ENCODE results near the gene MEF2A. TPM values are rescaled to one million over a fixed set of nuclear protein-coding genes. Genes with fewer than 3 reads are reported as not detected.
A peak's percentile ranks its signal among the peaks of the same experiment; 100 is the strongest.

Gene MEF2A
- polyA plus RNA-seq, 1 donor, result 29.3 TPM

GRCh38 chr15:99686290-99686689 is 120.5 kb downstream of the MEF2A start:
- no peak for DNase-seq
- peaks cover 27% of the 10 kb centered on the region for H3K36me3 ChIP-seq (ENCODE audit: control insufficient read depth, insufficient read depth, low read length)

GRCh38 chr15:99692825-99693224 is 127.0 kb downstream of the MEF2A start:
- no peak for DNase-seq
- no peaks in the 10 kb centered on the region for H3K9me3 ChIP-seq (ENCODE audit: control insufficient read depth, low read depth, low read length)
- peaks cover 40% of the 10 kb centered on the region for H3K36me3 ChIP-seq (ENCODE audit: control insufficient read depth, insufficient read depth, low read length)
- WGBS (ENCODE audit: insufficient coverage, low lambda C conversion rate), result 100% methylated on average over 3 of the region's 3 CpGs
- no peak overlapping the region for H3K4me3 ChIP-seq (ENCODE audit: low read length)
- no peak overlapping the region for H3K27ac ChIP-seq (ENCODE audit: low read length)
- H3K4me1 ChIP-seq (ENCODE audit: control insufficient read depth, insufficient read depth, low read length), result no peaks in the 10 kb centered on the region
- H3K27me3 ChIP-seq (ENCODE audit: control insufficient read depth, insufficient read depth, low read length), result no peaks in the 10 kb centered on the region

More at GRCh38 chr15:99686290-99686689, 120.5 kb downstream of the MEF2A start:
- Histone ChIP-seq H3K4me1 (ENCODE audit: control insufficient read depth, insufficient read depth, low read length) (no peaks in the 10 kb centered on the region), H3K27ac (ENCODE audit: low read length) (no peak overlapping the region), H3K4me3 (ENCODE audit: low read length) (no peak overlapping the region), H3K27me3 (ENCODE audit: control insufficient read depth, insufficient read depth, low read length) (no peaks in the 10 kb centered on the region), H3K9me3 (ENCODE audit: control insufficient read depth, low read depth, low read length) (peaks cover 10% of the 10 kb centered on the region)
- no CpG with 5 or more reads among the region's 1 CpG for WGBS (ENCODE audit: insufficient coverage, low lambda C conversion rate)

GRCh38 chr15:99696096-99696495 is 130.3 kb downstream of the MEF2A start:
- Histone ChIP-seq H3K27me3 (ENCODE audit: control insufficient read depth, insufficient read depth, low read length) (no peaks in the 10 kb centered on the region), H3K9me3 (ENCODE audit: control insufficient read depth, low read depth, low read length) (no peaks in the 10 kb centered on the region), H3K36me3 (ENCODE audit: control insufficient read depth, insufficient read depth, low read length) (peaks cover 25% of the 10 kb centered on the region), H3K4me1 (ENCODE audit: control insufficient read depth, insufficient read depth, low read length) (no peaks in the 10 kb centered on the region), H3K4me3 (ENCODE audit: low read length) (no peak overlapping the region), H3K27ac (ENCODE audit: low read length) (no peak overlapping the region)
- DNase-seq, result no peak
- no CpG with 5 or more reads among the region's 2 CpGs for WGBS (ENCODE audit: insufficient coverage, low lambda C conversion rate)

- no peak overlapping the region for H3K4me3 ChIP-seq (ENCODE audit: low read length)
- H3K36me3 ChIP-seq (ENCODE audit: control insufficient read depth, insufficient read depth, low read length), result peaks cover 3% of the 10 kb centered on the region
- no peaks in the 10 kb centered on the region for H3K27me3 ChIP-seq (ENCODE audit: control insufficient read depth, insufficient read depth, low read length)
- peak overlapping the region; percentile 50 for H3K27ac ChIP-seq (ENCODE audit: low read length)
- DNase-seq, result no peak
- peaks cover 4% of the 10 kb centered on the region for H3K4me1 ChIP-seq (ENCODE audit: control insufficient read depth, insufficient read depth, low read length)
- WGBS (ENCODE audit: insufficient coverage, low lambda C conversion rate), result 43% methylated on average over 2 of the region's 4 CpGs
- no peaks in the 10 kb centered on the region for H3K9me3 ChIP-seq (ENCODE audit: control insufficient read depth, low read depth, low read length)
Measured at GRCh38 chr15:99702895-99703602, 137.3 kb downstream of the MEF2A start.

- DNase-seq, result peak; percentile 48 to 72
- Histone ChIP-seq H3K4me3 (ENCODE audit: low read length) (no peak overlapping the region), H3K4me1 (ENCODE audit: control insufficient read depth, insufficient read depth, low read length) (peaks cover 4% of the 10 kb centered on the region), H3K27ac (ENCODE audit: low read length) (peak overlapping the region; percentile 50), H3K36me3 (ENCODE audit: control insufficient read depth, insufficient read depth, low read length) (peaks cover 3% of the 10 kb centered on the region), H3K9me3 (ENCODE audit: control insufficient read depth, low read depth, low read length) (no peaks in the 10 kb centered on the region), H3K27me3 (ENCODE audit: control insufficient read depth, insufficient read depth, low read length) (no peaks in the 10 kb centered on the region)
- WGBS (ENCODE audit: insufficient coverage, low lambda C conversion rate), result 47% methylated on average over 3 of the region's 7 CpGs
Measured at GRCh38 chr15:99703603-99704443, 138.0 kb downstream of the MEF2A start.

GRCh38 chr15:99704444-99704838 is 138.7 kb downstream of the MEF2A start:
- Histone ChIP-seq H3K36me3 (ENCODE audit: control insufficient read depth, insufficient read depth, low read length) (peaks cover 5% of the 10 kb centered on the region), H3K27me3 (ENCODE audit: control insufficient read depth, insufficient read depth, low read length) (no peaks in the 10 kb centered on the region), H3K9me3 (ENCODE audit: control insufficient read depth, low read depth, low read length) (no peaks in the 10 kb centered on the region), H3K4me1 (ENCODE audit: control insufficient read depth, insufficient read depth, low read length) (peaks cover 4% of the 10 kb centered on the region), H3K4me3 (ENCODE audit: low read length) (no peak overlapping the region), H3K27ac (ENCODE audit: low read length) (no peak overlapping the region)
- DNase-seq, result peak; percentile 73 to 74
- WGBS (ENCODE audit: insufficient coverage, low lambda C conversion rate), result no CpG with 5 or more reads among the region's 3 CpGs

GRCh38 chr15:99706557-99707303 is 140.9 kb downstream of the MEF2A start:
- H3K27ac ChIP-seq (ENCODE audit: low read length), result no peak overlapping the region
- H3K36me3 ChIP-seq (ENCODE audit: control insufficient read depth, insufficient read depth, low read length), result peaks cover 17% of the 10 kb centered on the region
- DNase-seq, result no peak
- WGBS (ENCODE audit: insufficient coverage, low lambda C conversion rate), result 80% methylated on average over 1 of the region's 10 CpGs
- no peaks in the 10 kb centered on the region for H3K27me3 ChIP-seq (ENCODE audit: control insufficient read depth, insufficient read depth, low read length)
- H3K9me3 ChIP-seq (ENCODE audit: control insufficient read depth, low read depth, low read length), result no peaks in the 10 kb centered on the region
- peaks cover 4% of the 10 kb centered on the region for H3K4me1 ChIP-seq (ENCODE audit: control insufficient read depth, insufficient read depth, low read length)
- no peak overlapping the region for H3K4me3 ChIP-seq (ENCODE audit: low read length)

GRCh38 chr15:99707473-99708270 is 141.9 kb downstream of the MEF2A start:
- DNase-seq, result no peak
- H3K36me3 ChIP-seq (ENCODE audit: control insufficient read depth, insufficient read depth, low read length), result peaks cover 26% of the 10 kb centered on the region
- no peak overlapping the region for H3K4me3 ChIP-seq (ENCODE audit: low read length)
- no peak overlapping the region for H3K27ac ChIP-seq (ENCODE audit: low read length)
- H3K27me3 ChIP-seq (ENCODE audit: control insufficient read depth, insufficient read depth, low read length), result no peaks in the 10 kb centered on the region
- WGBS (ENCODE audit: insufficient coverage, low lambda C conversion rate), result 64% methylated on average over 3 of the region's 11 CpGs
- H3K4me1 ChIP-seq (ENCODE audit: control insufficient read depth, insufficient read depth, low read length), result peaks cover 4% of the 10 kb centered on the region
- no peaks in the 10 kb centered on the region for H3K9me3 ChIP-seq (ENCODE audit: control insufficient read depth, low read depth, low read length)

GRCh38 chr15:99708563-99708962 is 142.8 kb downstream of the MEF2A start:
- Histone ChIP-seq H3K9me3 (ENCODE audit: control insufficient read depth, low read depth, low read length) (no peaks in the 10 kb centered on the region), H3K36me3 (ENCODE audit: control insufficient read depth, insufficient read depth, low read length) (peaks cover 31% of the 10 kb centered on the region), H3K27ac (ENCODE audit: low read length) (no peak overlapping the region), H3K4me3 (ENCODE audit: low read length) (no peak overlapping the region), H3K4me1 (ENCODE audit: control insufficient read depth, insufficient read depth, low read length) (peaks cover 4% of the 10 kb centered on the region), H3K27me3 (ENCODE audit: control insufficient read depth, insufficient read depth, low read length) (no peaks in the 10 kb centered on the region)
- WGBS (ENCODE audit: insufficient coverage, low lambda C conversion rate), result no CpG with 5 or more reads among the region's 7 CpGs
- DNase-seq, result peak in 1 of 2 donors; percentile 25

Measured in large intestine (tissue), 3 donors.